RWPE2 (cell line): ENCODE data around the gene FYB1.

Experiments
- ATAC-seq: fragments of 200-7000 bp; cut with Tn5 transposase; 3 replicates; pipeline ENCODE4 v1.9.1; 2021; ENCODE audit warnings: low read depth
- DNase-seq: peaks from one replicate; pipeline ENCODE4 v3.0.0-alpha.2; 2020; ENCODE audit warnings: low spot score
- H3K27ac ChIP-seq: fragments of 450-650 bp; 2 replicates; pipeline ENCODE4 v1.5.1; 2017; ENCODE audit warnings: mild to moderate bottlenecking; ENCODE audit not compliant: poor library complexity, severe bottlenecking
- H3K27me3 ChIP-seq: fragments of 250-450 bp; sonication (Bioruptor Pico); 2 replicates; pipeline ENCODE4 v1.5.1; 2021; ENCODE audit warnings: mild to moderate bottlenecking, moderate library complexity; ENCODE audit not compliant: insufficient read depth, poor library complexity, severe bottlenecking
- H3K36me3 ChIP-seq: fragments of 250-450 bp; sonication (Bioruptor Pico); 2 replicates; pipeline ENCODE4 v1.5.1; 2020; ENCODE audit warnings: low read depth, mild to moderate bottlenecking, moderate library complexity
- H3K4me1 ChIP-seq: fragments of 250-450 bp; sonication (Bioruptor Pico); 2 replicates; pipeline ENCODE4 v1.5.1; 2021; ENCODE audit warnings: mild to moderate bottlenecking, moderate library complexity; ENCODE audit not compliant: insufficient read depth, poor library complexity, severe bottlenecking
- H3K4me3 ChIP-seq: fragments of 250-450 bp; sonication (Bioruptor Pico); 2 replicates; pipeline ENCODE4 v1.5.1; 2021; ENCODE audit warnings: mild to moderate bottlenecking, moderate library complexity; ENCODE audit not compliant: severe bottlenecking
- H3K9me3 ChIP-seq: fragments of 250-450 bp; sonication (Bioruptor Pico); 2 replicates; pipeline ENCODE4 v1.5.1; 2021; ENCODE audit warnings: mild to moderate bottlenecking, moderate library complexity; ENCODE audit not compliant: severe bottlenecking
- CTCF ChIP-seq: fragments of 450-650 bp; IDR thresholded peaks from one replicate; pipeline ENCODE4 v1.5.1; 2017; ENCODE audit warnings: mild to moderate bottlenecking, moderate library complexity; ENCODE audit not compliant: poor library complexity, severe bottlenecking

The FYB1 gene

GRCh38 chr5:39100301-39100850 lies 119.0 kb downstream of the FYB1 start:
- ATAC-seq: peak; percentile 11; the same call in 2 of the 3 replicates
- H3K27me3 ChIP-seq: no peaks in the 10 kb centered on the region

GRCh38 chr5:39099831-39100230 lies 119.5 kb downstream of the FYB1 start:
- peak overlapping the region; percentile 91 for H3K27ac ChIP-seq
- DNase-seq (no peak), ATAC-seq (no peak)
- H3K27me3 ChIP-seq: no peaks in the 10 kb centered on the region
- no peak overlapping the region for H3K4me3 ChIP-seq
- no peaks in the 10 kb centered on the region for H3K9me3 ChIP-seq
- TF ChIP-seq CTCF: no peak
- peaks cover 38% of the 10 kb centered on the region for H3K4me1 ChIP-seq
- no peaks in the 10 kb centered on the region for H3K36me3 ChIP-seq

More at GRCh38 chr5:39100301-39100850, 119.0 kb downstream of the FYB1 start:
- Histone ChIP-seq H3K4me3 (no peak overlapping the region), H3K4me1 (peaks cover 38% of the 10 kb centered on the region), H3K9me3 (no peaks in the 10 kb centered on the region), H3K27ac (peak overlapping the region; percentile 91), H3K36me3 (no peaks in the 10 kb centered on the region)
- no peak for TF ChIP-seq CTCF
- no peak for DNase-seq

DNA sequence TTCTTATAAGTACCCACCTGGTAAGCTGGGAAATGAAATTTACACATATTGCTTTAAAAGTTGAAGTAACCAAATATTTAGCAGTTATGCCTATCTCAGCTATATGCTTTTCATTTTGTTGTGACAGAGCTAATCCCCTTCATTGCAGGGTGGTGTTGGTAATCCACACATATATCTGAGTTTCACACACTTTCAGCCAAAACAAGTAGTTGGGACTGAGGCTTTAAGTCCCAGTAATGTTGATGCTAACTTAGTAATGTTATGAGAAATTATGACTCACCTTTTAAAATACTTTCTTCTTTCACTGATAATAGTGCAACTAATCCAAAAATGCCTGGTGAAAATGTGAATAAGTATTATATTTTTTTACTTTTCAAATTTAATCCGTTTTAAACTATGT lies 126.0 kb downstream of the FYB1 start:
- Histone ChIP-seq H3K36me3 (no peaks in the 10 kb centered on the region), H3K9me3 (no peaks in the 10 kb centered on the region), H3K4me1 (peaks cover 18% of the 10 kb centered on the region), H3K4me3 (no peak overlapping the region), H3K27me3 (no peaks in the 10 kb centered on the region), H3K27ac (peak overlapping the region; percentile 87)
- TF ChIP-seq CTCF: no peak
- ATAC-seq (peak; percentile 71), DNase-seq (no peak)

DNA sequence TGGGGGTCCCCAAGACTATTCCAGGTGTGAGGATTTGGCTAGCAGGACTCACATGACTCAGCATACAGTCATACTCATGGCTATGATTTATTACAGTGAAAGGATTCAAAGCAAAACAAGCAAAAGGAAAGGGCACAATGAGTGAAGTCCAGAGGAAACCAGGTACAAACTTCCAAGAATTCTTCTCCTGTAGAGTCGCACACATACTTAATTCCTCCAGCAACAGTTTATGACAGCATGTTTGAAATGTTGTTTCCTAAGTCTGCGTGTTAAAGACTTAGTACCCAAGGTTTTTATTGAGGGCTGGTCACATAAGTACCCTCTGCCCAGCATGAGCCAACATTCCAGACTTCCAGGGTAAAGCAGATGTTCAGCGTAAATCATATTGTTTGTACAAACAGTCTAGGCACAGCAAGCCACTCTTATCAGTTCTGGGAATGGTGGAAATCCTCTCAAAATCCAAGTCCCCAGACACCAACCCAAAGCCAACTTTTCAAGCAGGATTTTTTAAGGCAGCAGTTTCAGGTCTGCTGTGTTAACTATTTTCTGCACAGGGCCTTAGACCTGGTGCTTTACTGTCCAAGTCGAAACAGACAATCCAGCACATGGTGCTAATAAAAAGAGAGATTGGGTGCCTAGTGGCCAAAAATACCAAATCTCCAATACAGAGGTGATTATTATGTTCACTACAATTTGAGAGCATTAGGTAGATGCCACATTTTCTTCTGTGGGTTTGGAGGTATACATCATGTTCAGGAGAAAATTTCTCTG lies 126.6 kb downstream of the FYB1 start:
- peaks cover 18% of the 10 kb centered on the region for H3K4me1 ChIP-seq
- TF ChIP-seq CTCF: no peak
- H3K27me3 ChIP-seq: no peaks in the 10 kb centered on the region
- H3K27ac ChIP-seq: peak overlapping the region; percentile 87
- H3K9me3 ChIP-seq: no peaks in the 10 kb centered on the region
- ATAC-seq (peak; percentile 88), DNase-seq (no peak)
- no peak overlapping the region for H3K4me3 ChIP-seq
- H3K36me3 ChIP-seq: no peaks in the 10 kb centered on the region; the same call in 1 of the 2 replicates
